Measurements from ENCODE around the gene UNC5C.

The UNC5C gene

GRCh38 chr4:95426455-95426854 lies 122.3 kb downstream of the UNC5C start:
- no peak overlapping the region for H3K23ac ChIP-seq (ENCODE audit: low read length)
- H3K18ac ChIP-seq (ENCODE audit: low read length), result no peak overlapping the region
- no peak overlapping the region for H4K12ac ChIP-seq (ENCODE audit: low read depth, low read length)
- H2BK5ac ChIP-seq (ENCODE audit: low read depth, low read length, poor library complexity), result no peak overlapping the region
- H3K14ac ChIP-seq (ENCODE audit: low read length), result no peak overlapping the region
- H3K9me3 ChIP-seq (ENCODE audit: insufficient read depth, low read depth, low read length), result no peaks in the 10 kb centered on the region
- H2AFZ ChIP-seq (ENCODE audit: insufficient read depth, low read length, poor library complexity), result no peak overlapping the region
- no peak overlapping the region for H3K27ac ChIP-seq (ENCODE audit: low read depth, low read length)
- no peak overlapping the region for H2BK12ac ChIP-seq (ENCODE audit: low read length)
- H3K4me3 ChIP-seq (ENCODE audit: low read depth, low read length), result no peak overlapping the region
- no peak overlapping the region for H2AK5ac ChIP-seq (ENCODE audit: low read length)
- H3K79me2 ChIP-seq (ENCODE audit: control insufficient read depth, insufficient read depth, low read length, poor library complexity), result no peaks in the 10 kb centered on the region
- peaks cover 2% of the 10 kb centered on the region for H3K79me1 ChIP-seq (ENCODE audit: low read length)
- no peak overlapping the region for H3K4me2 ChIP-seq (ENCODE audit: low read length)
- H3K36me3 ChIP-seq (ENCODE audit: control insufficient read depth in 1 of 2, insufficient read depth in 2 of 2, low read length in 2 of 2), result no peaks in the 10 kb centered on the region
- H2BK120ac ChIP-seq (ENCODE audit: insufficient read depth, low read length, poor library complexity), result no peak overlapping the region
- H3K27me3 ChIP-seq (ENCODE audit: insufficient read depth, low read length), result no peaks in the 10 kb centered on the region
- no peak overlapping the region for H4K91ac ChIP-seq (ENCODE audit: low read depth, low read length)
- H3K9ac ChIP-seq (ENCODE audit: low read length), result no peak overlapping the region
- WGBS (ENCODE audit: extremely low coverage, insufficient coverage, insufficient read length), result no CpG with 5 or more reads among the region's 4 CpGs
- H3K4me1 ChIP-seq (ENCODE audit: control insufficient read depth in 1 of 2, insufficient read depth in 2 of 2, low read length in 2 of 2), result no peaks in the 10 kb centered on the region
- H3K4ac ChIP-seq (ENCODE audit: low read depth, low read length), result no peak overlapping the region
- no peak overlapping the region for H4K8ac ChIP-seq (ENCODE audit: low read depth, low read length)
- DNase-seq, result no peak

- H2AFZ ChIP-seq (ENCODE audit: insufficient read depth, low read length, poor library complexity), result no peak overlapping the region
- H3K4ac ChIP-seq (ENCODE audit: low read depth, low read length), result no peak overlapping the region
- no peak overlapping the region for H4K8ac ChIP-seq (ENCODE audit: low read depth, low read length)
- no peaks in the 10 kb centered on the region for H3K27me3 ChIP-seq (ENCODE audit: insufficient read depth, low read length)
- no peak overlapping the region for H3K4me2 ChIP-seq (ENCODE audit: low read length)
- no peak overlapping the region for H2AK5ac ChIP-seq (ENCODE audit: low read length)
- no peak for DNase-seq
- H3K23ac ChIP-seq (ENCODE audit: low read length), result no peak overlapping the region
- peaks cover 0 to 2% of the 10 kb centered on the region in 2 experiments for H3K36me3 ChIP-seq (ENCODE audit: control insufficient read depth in 1 of 2, insufficient read depth in 2 of 2, low read length in 2 of 2)
- H2BK120ac ChIP-seq (ENCODE audit: insufficient read depth, low read length, poor library complexity), result no peak overlapping the region
- no peak overlapping the region for H3K18ac ChIP-seq (ENCODE audit: low read length)
- no peaks in the 10 kb centered on the region for H3K79me1 ChIP-seq (ENCODE audit: low read length)
- no CpG with 5 or more reads among the region's 7 CpGs for WGBS (ENCODE audit: extremely low coverage, insufficient coverage, insufficient read length)
- no peaks in the 10 kb centered on the region for H3K9me3 ChIP-seq (ENCODE audit: insufficient read depth, low read depth, low read length)
- no peak overlapping the region for H2BK5ac ChIP-seq (ENCODE audit: low read depth, low read length, poor library complexity)
- H4K12ac ChIP-seq (ENCODE audit: low read depth, low read length), result no peak overlapping the region
- no peak overlapping the region for H2BK12ac ChIP-seq (ENCODE audit: low read length)
- no peak overlapping the region for H3K14ac ChIP-seq (ENCODE audit: low read length)
- H3K4me1 ChIP-seq (ENCODE audit: control insufficient read depth in 1 of 2, insufficient read depth in 2 of 2, low read length in 2 of 2), result no peaks in the 10 kb centered on the region
- no peak overlapping the region for H3K27ac ChIP-seq (ENCODE audit: low read depth, low read length)
- H3K9ac ChIP-seq (ENCODE audit: low read length), result no peak overlapping the region
- H3K4me3 ChIP-seq (ENCODE audit: low read depth, low read length), result no peak overlapping the region
- no peak overlapping the region for H4K91ac ChIP-seq (ENCODE audit: low read depth, low read length)
- H3K79me2 ChIP-seq (ENCODE audit: control insufficient read depth, insufficient read depth, low read length, poor library complexity), result no peaks in the 10 kb centered on the region
Observed at GRCh38 chr4:95422436-95422835, 126.3 kb downstream of the UNC5C start.

GRCh38 chr4:95421869-95422268 lies 126.9 kb downstream of the UNC5C start:
- no peak overlapping the region for H2BK5ac ChIP-seq (ENCODE audit: low read depth, low read length, poor library complexity)
- no CpG with 5 or more reads among the region's 4 CpGs for WGBS (ENCODE audit: extremely low coverage, insufficient coverage, insufficient read length)
- no peak overlapping the region for H4K8ac ChIP-seq (ENCODE audit: low read depth, low read length)
- no peaks in the 10 kb centered on the region for H3K4me1 ChIP-seq (ENCODE audit: control insufficient read depth in 1 of 2, insufficient read depth in 2 of 2, low read length in 2 of 2)
- H3K79me1 ChIP-seq (ENCODE audit: low read length), result no peaks in the 10 kb centered on the region
- no peaks in the 10 kb centered on the region for H3K79me2 ChIP-seq (ENCODE audit: control insufficient read depth, insufficient read depth, low read length, poor library complexity)
- H2BK120ac ChIP-seq (ENCODE audit: insufficient read depth, low read length, poor library complexity), result no peak overlapping the region
- H3K18ac ChIP-seq (ENCODE audit: low read length), result no peak overlapping the region
- no peak overlapping the region for H3K4me3 ChIP-seq (ENCODE audit: low read depth, low read length)
- H3K4me2 ChIP-seq (ENCODE audit: low read length), result no peak overlapping the region
- peaks cover 0 to 2% of the 10 kb centered on the region in 2 experiments for H3K36me3 ChIP-seq (ENCODE audit: control insufficient read depth in 1 of 2, insufficient read depth in 2 of 2, low read length in 2 of 2)
- no peak overlapping the region for H3K23ac ChIP-seq (ENCODE audit: low read length)
- no peak overlapping the region for H4K12ac ChIP-seq (ENCODE audit: low read depth, low read length)
- no peak overlapping the region for H3K9ac ChIP-seq (ENCODE audit: low read length)
- DNase-seq, result no peak
- no peak overlapping the region for H2BK12ac ChIP-seq (ENCODE audit: low read length)
- H3K9me3 ChIP-seq (ENCODE audit: insufficient read depth, low read depth, low read length), result no peaks in the 10 kb centered on the region
- H3K27me3 ChIP-seq (ENCODE audit: insufficient read depth, low read length), result no peaks in the 10 kb centered on the region
- H3K14ac ChIP-seq (ENCODE audit: low read length), result no peak overlapping the region
- no peak overlapping the region for H3K4ac ChIP-seq (ENCODE audit: low read depth, low read length)
- H3K27ac ChIP-seq (ENCODE audit: low read depth, low read length), result no peak overlapping the region
- no peak overlapping the region for H2AK5ac ChIP-seq (ENCODE audit: low read length)
- no peak overlapping the region for H2AFZ ChIP-seq (ENCODE audit: insufficient read depth, low read length, poor library complexity)
- no peak overlapping the region for H4K91ac ChIP-seq (ENCODE audit: low read depth, low read length)

- H4K12ac ChIP-seq (ENCODE audit: low read depth, low read length), result no peak overlapping the region
- no peak overlapping the region for H3K4me2 ChIP-seq (ENCODE audit: low read length)
- no peak overlapping the region for H2BK120ac ChIP-seq (ENCODE audit: insufficient read depth, low read length, poor library complexity)
- H2BK5ac ChIP-seq (ENCODE audit: low read depth, low read length, poor library complexity), result no peak overlapping the region
- no peaks in the 10 kb centered on the region for H3K9me3 ChIP-seq (ENCODE audit: insufficient read depth, low read depth, low read length)
- no peak overlapping the region for H3K18ac ChIP-seq (ENCODE audit: low read length)
- H4K91ac ChIP-seq (ENCODE audit: low read depth, low read length), result no peak overlapping the region
- peaks cover 2% of the 10 kb centered on the region in 2 experiments for H3K36me3 ChIP-seq (ENCODE audit: control insufficient read depth in 1 of 2, insufficient read depth in 2 of 2, low read length in 2 of 2)
- no peak overlapping the region for H3K27ac ChIP-seq (ENCODE audit: low read depth, low read length)
- H3K14ac ChIP-seq (ENCODE audit: low read length), result no peak overlapping the region
- H3K79me2 ChIP-seq (ENCODE audit: control insufficient read depth, insufficient read depth, low read length, poor library complexity), result no peaks in the 10 kb centered on the region
- no peak for DNase-seq
- H3K27me3 ChIP-seq (ENCODE audit: insufficient read depth, low read length), result no peaks in the 10 kb centered on the region
- H3K79me1 ChIP-seq (ENCODE audit: low read length), result no peaks in the 10 kb centered on the region
- no CpG with 5 or more reads among the region's 3 CpGs for WGBS (ENCODE audit: extremely low coverage, insufficient coverage, insufficient read length)
- no peak overlapping the region for H2AFZ ChIP-seq (ENCODE audit: insufficient read depth, low read length, poor library complexity)
- no peak overlapping the region for H2AK5ac ChIP-seq (ENCODE audit: low read length)
- no peak overlapping the region for H3K9ac ChIP-seq (ENCODE audit: low read length)
- H3K23ac ChIP-seq (ENCODE audit: low read length), result no peak overlapping the region
- no peak overlapping the region for H3K4me3 ChIP-seq (ENCODE audit: low read depth, low read length)
- H3K4ac ChIP-seq (ENCODE audit: low read depth, low read length), result no peak overlapping the region
- peaks cover 0 to 2% of the 10 kb centered on the region in 2 experiments for H3K4me1 ChIP-seq (ENCODE audit: control insufficient read depth in 1 of 2, insufficient read depth in 2 of 2, low read length in 2 of 2)
- H4K8ac ChIP-seq (ENCODE audit: low read depth, low read length), result no peak overlapping the region
- no peak overlapping the region for H2BK12ac ChIP-seq (ENCODE audit: low read length)
Observed at GRCh38 chr4:95417531-95417930, 131.2 kb downstream of the UNC5C start.
